T-helper 2 cell treated with Interferon-gamma antibody and Interleukin-4, amounts not matched to agents 5 μg/mL and 100 μg/mL, for 36 hours (primary cell): ENCODE measurements around the gene GTF3C5.

Experiments
- DNase-seq: peaks from one replicate; pipeline ENCODE4 v3.0.0; 2021; ENCODE audit warnings: low spot score
- H3K27ac Mint-ChIP-seq: one replicate; pipeline ENCODE4 v1.8.0; 2021; ENCODE audit warnings: mild to moderate bottlenecking, mixed read lengths
- H3K27me3 Mint-ChIP-seq: one replicate; pipeline ENCODE4 v1.8.0; 2021; ENCODE audit warnings: low read depth, mixed read lengths
- H3K36me3 Mint-ChIP-seq: one replicate; pipeline ENCODE4 v1.8.0; 2021; ENCODE audit warnings: low read depth, mixed read lengths
- H3K4me1 Mint-ChIP-seq: one replicate; pipeline ENCODE4 v1.8.0; 2021; ENCODE audit warnings: low read depth, mixed read lengths
- H3K4me3 Mint-ChIP-seq: one replicate; pipeline ENCODE4 v1.8.0; 2022; ENCODE audit warnings: mild to moderate bottlenecking, moderate library complexity, mixed read lengths
- H3K9me3 Mint-ChIP-seq: one replicate; pipeline ENCODE4 v1.8.0; 2021; ENCODE audit warnings: mixed read lengths

Gene GTF3C5

GRCh38 chr9:133003671-133004090 lies 27.1 kb upstream of the GTF3C5 start:
- DNase-seq, result no peak

GRCh38 chr9:133004091-133004998 lies 26.5 kb upstream of the GTF3C5 start:
- no peaks in the 10 kb centered on the region for H3K36me3 Mint-ChIP-seq
- no peaks in the 10 kb centered on the region for H3K9me3 Mint-ChIP-seq
- no peak for DNase-seq
- no peaks in the 10 kb centered on the region for H3K4me1 Mint-ChIP-seq
- no peak overlapping the region for H3K27ac Mint-ChIP-seq
- H3K27me3 Mint-ChIP-seq, result peaks cover 36% of the 10 kb centered on the region
- no peak overlapping the region for H3K4me3 Mint-ChIP-seq

More at GRCh38 chr9:133003671-133004090, 27.1 kb upstream of the GTF3C5 start:
- Mint-ChIP-seq H3K36me3 (no peaks in the 10 kb centered on the region), H3K4me3 (no peak overlapping the region), H3K4me1 (no peaks in the 10 kb centered on the region), H3K27me3 (peaks cover 33% of the 10 kb centered on the region), H3K27ac (no peak overlapping the region), H3K9me3 (no peaks in the 10 kb centered on the region)

GRCh38 chr9:133004999-133005760 lies 25.6 kb upstream of the GTF3C5 start:
- Mint-ChIP-seq H3K9me3 (no peaks in the 10 kb centered on the region), H3K27me3 (peaks cover 39% of the 10 kb centered on the region), H3K4me3 (no peak overlapping the region), H3K4me1 (no peaks in the 10 kb centered on the region), H3K36me3 (no peaks in the 10 kb centered on the region), H3K27ac (no peak overlapping the region)
- DNase-seq, result no peak

GRCh38 chr9:133005957-133006356 lies 24.8 kb upstream of the GTF3C5 start:
- Mint-ChIP-seq H3K27me3 (peaks cover 34% of the 10 kb centered on the region), H3K4me3 (no peak overlapping the region), H3K9me3 (no peaks in the 10 kb centered on the region), H3K27ac (no peak overlapping the region), H3K36me3 (no peaks in the 10 kb centered on the region), H3K4me1 (no peaks in the 10 kb centered on the region)
- no peak for DNase-seq

- no peak for DNase-seq
- Mint-ChIP-seq H3K4me3 (no peak overlapping the region), H3K27me3 (peaks cover 33% of the 10 kb centered on the region), H3K36me3 (no peaks in the 10 kb centered on the region), H3K27ac (no peak overlapping the region), H3K4me1 (no peaks in the 10 kb centered on the region), H3K9me3 (no peaks in the 10 kb centered on the region)
Measured at GRCh38 chr9:133006731-133007352, 24.0 kb upstream of the GTF3C5 start.

- Mint-ChIP-seq H3K27me3 (peaks cover 21% of the 10 kb centered on the region), H3K36me3 (no peaks in the 10 kb centered on the region), H3K4me1 (no peaks in the 10 kb centered on the region), H3K4me3 (no peak overlapping the region), H3K27ac (no peak overlapping the region), H3K9me3 (no peaks in the 10 kb centered on the region)
- no peak for DNase-seq
Measured at GRCh38 chr9:133008406-133008805, 22.4 kb upstream of the GTF3C5 start.

GRCh38 chr9:133008824-133009223 lies 22.0 kb upstream of the GTF3C5 start:
- Mint-ChIP-seq H3K4me3 (no peak overlapping the region), H3K27me3 (peaks cover 17% of the 10 kb centered on the region), H3K36me3 (no peaks in the 10 kb centered on the region)

GRCh38 chr9:133009906-133010582 lies 20.8 kb upstream of the GTF3C5 start:
- Mint-ChIP-seq H3K27me3 (peaks cover 20% of the 10 kb centered on the region), H3K9me3 (no peaks in the 10 kb centered on the region), H3K36me3 (no peaks in the 10 kb centered on the region), H3K4me1 (no peaks in the 10 kb centered on the region), H3K27ac (no peak overlapping the region), H3K4me3 (no peak overlapping the region)
- DNase-seq, result no peak

More at GRCh38 chr9:133008824-133009223, 22.0 kb upstream of the GTF3C5 start:
- H3K9me3 Mint-ChIP-seq, result no peaks in the 10 kb centered on the region
- no peak for DNase-seq
- H3K4me1 Mint-ChIP-seq, result no peaks in the 10 kb centered on the region
- no peak overlapping the region for H3K27ac Mint-ChIP-seq

- Mint-ChIP-seq H3K27ac (no peak overlapping the region), H3K36me3 (no peaks in the 10 kb centered on the region), H3K4me1 (no peaks in the 10 kb centered on the region), H3K4me3 (no peak overlapping the region), H3K27me3 (peaks cover 25% of the 10 kb centered on the region), H3K9me3 (no peaks in the 10 kb centered on the region)
- no peak for DNase-seq
Measured at GRCh38 chr9:133014696-133015095, 16.1 kb upstream of the GTF3C5 start.

- peak; percentile 59 for DNase-seq
- peaks cover 19% of the 10 kb centered on the region for H3K4me1 Mint-ChIP-seq
- H3K9me3 Mint-ChIP-seq, result no peaks in the 10 kb centered on the region
- no peaks in the 10 kb centered on the region for H3K36me3 Mint-ChIP-seq
- peak overlapping the region; percentile 43 for H3K4me3 Mint-ChIP-seq
- no peak overlapping the region for H3K27ac Mint-ChIP-seq
- H3K27me3 Mint-ChIP-seq, result no peaks in the 10 kb centered on the region
Measured at GRCh38 chr9:133023117-133023890, 7.5 kb upstream of the GTF3C5 start.

GRCh38 chr9:133026426-133026825 lies 4.4 kb upstream of the GTF3C5 start:
- Mint-ChIP-seq H3K27me3 (no peaks in the 10 kb centered on the region), H3K4me3 (no peak overlapping the region), H3K4me1 (peaks cover 22% of the 10 kb centered on the region), H3K9me3 (no peaks in the 10 kb centered on the region), H3K36me3 (peaks cover 3% of the 10 kb centered on the region), H3K27ac (no peak overlapping the region)
- DNase-seq, result no peak

- Mint-ChIP-seq H3K9me3 (no peaks in the 10 kb centered on the region), H3K27me3 (no peaks in the 10 kb centered on the region), H3K36me3 (peaks cover 10% of the 10 kb centered on the region), H3K4me3 (no peak overlapping the region), H3K4me1 (peaks cover 29% of the 10 kb centered on the region), H3K27ac (no peak overlapping the region)
- DNase-seq, result no peak
Measured at GRCh38 chr9:133027134-133027533, 3.7 kb upstream of the GTF3C5 start.

GRCh38 chr9:133028221-133028620 lies 2.6 kb upstream of the GTF3C5 start:
- no peak for DNase-seq
- H3K27ac Mint-ChIP-seq, result no peak overlapping the region
- H3K27me3 Mint-ChIP-seq, result no peaks in the 10 kb centered on the region
- peaks cover 19% of the 10 kb centered on the region for H3K36me3 Mint-ChIP-seq
- peaks cover 28% of the 10 kb centered on the region for H3K4me1 Mint-ChIP-seq
- H3K4me3 Mint-ChIP-seq, result peak overlapping the region; percentile 92
- no peaks in the 10 kb centered on the region for H3K9me3 Mint-ChIP-seq
